ENCODE results near the gene TMEM232.

DNA sequence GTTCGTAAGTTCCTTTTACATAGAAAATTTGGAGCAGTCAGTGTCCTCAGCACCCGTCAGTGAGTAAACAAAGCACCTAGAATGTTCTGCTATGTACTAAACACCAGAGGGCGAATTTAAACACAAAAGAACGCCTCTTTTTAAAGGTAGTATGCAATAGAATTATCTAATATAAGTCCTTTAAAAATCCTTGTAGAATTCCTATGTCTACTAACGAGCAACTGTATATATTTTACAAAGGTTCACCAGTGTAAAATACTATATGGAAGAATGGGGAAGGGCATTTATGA is 499 bp upstream of the TMEM232 start:
- TF ChIP-seq, protein P1, sequence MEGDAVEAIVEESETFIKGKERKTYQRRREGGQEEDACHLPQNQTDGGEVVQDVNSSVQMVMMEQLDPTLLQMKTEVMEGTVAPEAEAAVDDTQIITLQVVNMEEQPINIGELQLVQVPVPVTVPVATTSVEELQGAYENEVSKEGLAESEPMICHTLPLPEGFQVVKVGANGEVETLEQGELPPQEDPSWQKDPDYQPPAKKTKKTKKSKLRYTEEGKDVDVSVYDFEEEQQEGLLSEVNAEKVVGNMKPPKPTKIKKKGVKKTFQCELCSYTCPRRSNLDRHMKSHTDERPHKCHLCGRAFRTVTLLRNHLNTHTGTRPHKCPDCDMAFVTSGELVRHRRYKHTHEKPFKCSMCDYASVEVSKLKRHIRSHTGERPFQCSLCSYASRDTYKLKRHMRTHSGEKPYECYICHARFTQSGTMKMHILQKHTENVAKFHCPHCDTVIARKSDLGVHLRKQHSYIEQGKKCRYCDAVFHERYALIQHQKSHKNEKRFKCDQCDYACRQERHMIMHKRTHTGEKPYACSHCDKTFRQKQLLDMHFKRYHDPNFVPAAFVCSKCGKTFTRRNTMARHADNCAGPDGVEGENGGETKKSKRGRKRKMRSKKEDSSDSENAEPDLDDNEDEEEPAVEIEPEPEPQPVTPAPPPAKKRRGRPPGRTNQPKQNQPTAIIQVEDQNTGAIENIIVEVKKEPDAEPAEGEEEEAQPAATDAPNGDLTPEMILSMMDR (IDR thresholded peaks at IDR 0.05): no peak
- TF ChIP-seq POLR2A (IDR thresholded peaks at IDR 0.05): no peak
